Activated T-cell treated with anti-CD3 and anti-CD28 coated beads, Interleukin-2, amount 50 U/mL, for 4 hours (primary cell): ENCODE data around the gene GNG4. TPM values are rescaled to one million over a fixed set of nuclear protein-coding genes. Genes with fewer than 3 reads are reported as not detected.
"Not testable (repeated sequence)": the region's sequence is repeated elsewhere in the genome, so short reads cannot be mapped to it uniquely, and the experiment has no call there.

Experiments used
- ATAC-seq, 2 donors: fragments of 200-7000 bp; cut with Tn5 transposase; one replicate each; pipeline ENCODE4 v1.10.0; 2021
- DNase-seq: peaks from one replicate; pipeline ENCODE4 v3.0.0-alpha.2; 2020
- H3K27me3 Mint-ChIP-seq: one replicate; pipeline ENCODE4 v1.8.0; 2021; ENCODE audit warnings: low read depth, mixed read lengths
- H3K36me3 Mint-ChIP-seq: one replicate; pipeline ENCODE4 v1.8.0; 2022; ENCODE audit warnings: mixed read lengths; ENCODE audit not compliant: insufficient read depth
- H3K4me1 Mint-ChIP-seq: one replicate; pipeline ENCODE4 v1.8.0; 2021; ENCODE audit warnings: low read depth, mixed read lengths
- H3K4me3 Mint-ChIP-seq: one replicate; pipeline ENCODE4 v1.8.0; 2021; ENCODE audit warnings: mild to moderate bottlenecking, moderate library complexity, mixed read lengths
- H3K9me3 Mint-ChIP-seq: one replicate; pipeline ENCODE4 v1.8.0; 2021; ENCODE audit warnings: mixed read lengths
- total RNA-seq, 3 donors: library from RNA; stranded (reverse); gene quantifications; one replicate each; pipeline ENCODE4 v1.2.1, GENCODE V29; 2021

GNG4 gene
- total RNA-seq, 3 donors from 2014 or later: 0.26 to 1.4 (median 0.58) TPM

DNA sequence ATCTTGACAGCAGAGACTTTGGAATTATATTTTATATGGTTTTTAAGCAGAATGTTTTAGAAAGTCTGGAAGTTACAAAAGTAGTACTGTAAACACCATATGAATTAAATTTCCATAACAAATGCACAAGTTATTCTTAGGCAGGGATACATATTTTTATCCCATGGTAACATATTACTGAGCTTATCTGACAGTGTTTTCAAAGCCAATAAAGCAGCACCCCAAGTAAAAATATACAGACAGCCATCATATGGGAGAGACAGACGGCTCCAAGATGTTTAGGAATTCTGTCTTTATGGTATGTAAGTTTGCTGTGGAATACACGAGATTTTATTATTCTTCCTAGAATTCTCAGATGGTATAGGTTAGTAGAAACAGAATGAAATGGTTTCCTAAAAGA lies 12.0 kb upstream of the GNG4 start:
- H3K4me1 Mint-ChIP-seq: no peaks in the 10 kb centered on the region
- no peak for DNase-seq
- H3K4me3 Mint-ChIP-seq: no peak overlapping the region
- ATAC-seq: no peak
- no peaks in the 10 kb centered on the region for H3K27me3 Mint-ChIP-seq
- peaks cover 27% of the 10 kb centered on the region for H3K36me3 Mint-ChIP-seq
- no peaks in the 10 kb centered on the region for H3K9me3 Mint-ChIP-seq

DNA sequence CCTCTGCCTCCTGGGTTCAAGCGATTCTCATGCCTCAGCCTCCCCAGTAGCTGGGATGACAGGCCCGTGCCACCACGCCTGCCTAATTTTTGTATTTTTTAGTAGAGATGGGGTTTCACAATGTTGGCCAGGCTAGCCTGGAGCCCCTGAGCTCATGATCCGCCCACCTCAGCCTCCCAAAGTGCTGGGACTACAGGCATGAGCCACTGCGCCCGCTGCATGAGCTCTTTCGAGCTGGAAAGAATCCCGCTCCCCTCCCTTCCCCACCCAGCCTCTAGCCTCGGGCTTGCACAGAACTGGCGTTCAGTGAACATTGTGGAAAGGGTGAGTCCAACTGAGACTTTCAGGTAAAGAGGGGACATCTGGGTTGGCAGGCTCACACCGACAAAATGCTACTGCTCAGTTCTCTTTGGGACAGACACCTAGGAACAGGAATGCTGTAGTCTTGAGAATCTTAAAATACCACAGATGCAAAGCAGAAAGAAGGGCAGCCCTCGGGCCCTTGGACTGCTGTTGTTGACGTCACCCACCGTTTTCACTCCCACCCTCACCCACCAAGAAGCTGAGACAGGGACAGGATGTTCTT lies 9.7 kb upstream of the GNG4 start:
- Mint-ChIP-seq H3K9me3 (peaks cover 6% of the 10 kb centered on the region), H3K27me3 (peaks cover 4% of the 10 kb centered on the region), H3K4me1 (no peaks in the 10 kb centered on the region), H3K4me3 (no peak overlapping the region), H3K36me3 (peaks cover 22% of the 10 kb centered on the region)
- no peak for ATAC-seq
- no peak for DNase-seq

GRCh38 chr1:235657747-235658526 lies 8.4 kb upstream of the GNG4 start:
- Mint-ChIP-seq H3K27me3 (peaks cover 15% of the 10 kb centered on the region), H3K4me1 (no peaks in the 10 kb centered on the region), H3K36me3 (peaks cover 16% of the 10 kb centered on the region), H3K9me3 (peaks cover 11% of the 10 kb centered on the region), H3K4me3 (no peak overlapping the region)
- DNase-seq: no peak
- no peak for ATAC-seq

DNA sequence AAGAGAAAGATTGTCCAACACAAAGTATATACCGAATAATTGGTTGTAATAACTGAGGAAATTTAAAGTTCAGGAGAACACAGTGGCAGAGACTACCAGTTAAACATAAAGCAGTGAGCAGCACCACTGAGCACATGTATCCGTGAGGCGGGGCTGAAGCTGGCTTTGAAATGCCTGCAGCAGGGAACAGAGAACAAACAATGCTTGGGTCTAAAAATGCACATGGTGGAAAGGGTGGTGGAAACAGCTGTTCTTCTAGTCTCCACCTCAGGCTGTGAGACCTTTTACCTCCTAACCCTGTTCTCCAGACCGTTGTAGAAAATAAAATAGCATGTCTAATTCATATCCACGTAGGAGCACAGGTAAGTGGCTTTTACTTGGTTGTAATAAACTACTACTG lies 7.7 kb upstream of the GNG4 start:
- Mint-ChIP-seq H3K9me3 (peaks cover 11% of the 10 kb centered on the region), H3K36me3 (peaks cover 12% of the 10 kb centered on the region), H3K27me3 (peaks cover 22% of the 10 kb centered on the region), H3K4me1 (no peaks in the 10 kb centered on the region), H3K4me3 (no peak overlapping the region)
- DNase-seq (no peak), ATAC-seq (no peak)

GRCh38 chr1:235652364-235652763 lies 2.8 kb upstream of the GNG4 start:
- Mint-ChIP-seq H3K27me3 (peaks cover 56% of the 10 kb centered on the region), H3K9me3 (peaks cover 14% of the 10 kb centered on the region), H3K4me1 (peaks cover 14% of the 10 kb centered on the region), H3K4me3 (no peak overlapping the region), H3K36me3 (peaks cover 3% of the 10 kb centered on the region)
- no peak for DNase-seq
- ATAC-seq: no peak

GRCh38 chr1:235651170-235651806 lies 1.7 kb upstream of the GNG4 start:
- peaks cover 14% of the 10 kb centered on the region for H3K4me1 Mint-ChIP-seq
- peaks cover 14% of the 10 kb centered on the region for H3K9me3 Mint-ChIP-seq
- no peak for ATAC-seq
- no peak for DNase-seq
- peaks cover 56% of the 10 kb centered on the region for H3K27me3 Mint-ChIP-seq
- H3K4me3 Mint-ChIP-seq: peak overlapping the region; percentile 71
- no peaks in the 10 kb centered on the region for H3K36me3 Mint-ChIP-seq

DNA sequence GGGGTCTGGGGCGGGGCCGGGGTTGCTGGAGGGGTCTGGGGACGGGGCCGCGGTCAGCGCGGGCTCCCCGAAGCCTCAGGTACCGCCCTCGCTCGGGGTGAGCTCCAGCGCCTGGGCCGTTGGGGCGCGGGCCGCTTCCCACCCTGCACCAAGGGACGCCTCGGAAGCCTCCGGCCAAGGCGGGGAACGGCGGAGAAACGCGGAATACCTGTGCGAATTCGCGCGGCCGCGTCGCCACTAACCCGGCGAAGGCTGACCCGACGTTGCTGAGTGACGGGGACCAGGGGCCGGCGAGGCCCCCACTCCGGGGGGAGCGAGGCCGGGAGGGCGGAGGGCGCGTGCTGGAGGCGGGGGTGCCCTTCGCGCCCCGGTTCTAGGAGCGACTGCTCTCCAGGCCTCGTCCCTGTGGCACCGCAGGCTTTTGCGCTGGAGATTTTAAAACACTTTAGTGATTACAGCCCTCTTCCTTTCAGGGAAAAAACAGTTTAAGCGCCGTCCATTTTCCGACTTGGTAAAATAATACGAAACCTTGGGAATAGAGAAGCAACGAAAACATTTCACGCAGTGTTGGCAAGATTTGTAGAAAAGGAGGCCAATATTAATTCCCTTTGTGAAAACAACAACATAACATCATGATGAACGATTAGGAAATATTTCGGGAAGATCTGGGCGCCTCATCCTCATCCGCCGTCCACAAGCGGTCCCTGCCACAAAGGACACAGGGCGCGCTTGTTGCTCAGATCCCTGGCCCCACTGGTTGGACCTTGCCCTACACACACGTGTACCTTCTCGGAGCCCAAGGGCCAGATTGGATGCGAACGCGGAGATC lies 971 bp upstream of the GNG4 start:
- peaks cover 58% of the 10 kb centered on the region for H3K27me3 Mint-ChIP-seq
- DNase-seq (no peak), ATAC-seq (no peak)
- no peaks in the 10 kb centered on the region for H3K36me3 Mint-ChIP-seq
- H3K4me1 Mint-ChIP-seq: peaks cover 14% of the 10 kb centered on the region
- peak overlapping the region; percentile 71 for H3K4me3 Mint-ChIP-seq
- peaks cover 14% of the 10 kb centered on the region for H3K9me3 Mint-ChIP-seq

DNA sequence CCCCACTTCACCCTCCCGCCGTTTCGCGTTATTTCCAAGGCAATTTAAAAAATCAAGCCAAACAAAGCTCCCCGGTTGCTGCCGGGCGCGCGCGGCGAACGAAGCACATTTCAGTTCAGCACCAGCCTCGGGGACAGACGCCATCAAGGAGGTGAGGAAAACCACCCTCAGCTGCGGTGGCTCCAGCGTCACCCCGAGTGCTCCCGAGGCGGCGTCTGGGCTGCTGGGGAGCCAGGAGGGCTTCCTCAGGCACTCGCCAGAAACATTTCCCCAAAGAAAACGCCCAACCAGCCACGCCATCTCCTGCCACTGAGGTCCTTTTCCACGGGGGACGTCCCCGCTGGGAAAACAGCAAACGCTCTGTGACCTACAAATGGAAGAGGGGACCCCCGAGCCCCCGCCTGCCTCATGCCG lies 623 bp downstream of the GNG4 start:
- Mint-ChIP-seq H3K4me3 (peak overlapping the region; percentile 81), H3K9me3 (peaks cover 5% of the 10 kb centered on the region), H3K27me3 (peaks cover 51% of the 10 kb centered on the region)

GRCh38 chr1:235648407-235648907 lies 1.1 kb downstream of the GNG4 start:
- peaks cover 3% of the 10 kb centered on the region for H3K9me3 Mint-ChIP-seq
- H3K27me3 Mint-ChIP-seq: peaks cover 49% of the 10 kb centered on the region
- ATAC-seq: peak in 1 of 2 donors; percentile 8
- no peaks in the 10 kb centered on the region for H3K36me3 Mint-ChIP-seq
- H3K4me1 Mint-ChIP-seq: peaks cover 16% of the 10 kb centered on the region
- no peak for DNase-seq
- peak overlapping the region; percentile 81 for H3K4me3 Mint-ChIP-seq

More for the DNA sequence above, 623 bp downstream of the GNG4 start:
- peak; percentile 80 to 81 for ATAC-seq
- peaks cover 16% of the 10 kb centered on the region for H3K4me1 Mint-ChIP-seq
- no peaks in the 10 kb centered on the region for H3K36me3 Mint-ChIP-seq
- DNase-seq: peak; percentile 38

GRCh38 chr1:235647537-235647936 lies 2.0 kb downstream of the GNG4 start:
- not testable (repeated sequence) for H3K4me3 Mint-ChIP-seq, DNase-seq, ATAC-seq, H3K9me3 Mint-ChIP-seq, H3K36me3 Mint-ChIP-seq
- H3K4me1 Mint-ChIP-seq: peaks cover 26% of the 10 kb centered on the region
- H3K27me3 Mint-ChIP-seq: peaks cover 41% of the 10 kb centered on the region

- peaks cover 31% of the 10 kb centered on the region for H3K27me3 Mint-ChIP-seq
- H3K4me3 Mint-ChIP-seq: no peak overlapping the region
- no peak for ATAC-seq
- DNase-seq: no peak
- peaks cover 3% of the 10 kb centered on the region for H3K9me3 Mint-ChIP-seq
- H3K4me1 Mint-ChIP-seq: peaks cover 36% of the 10 kb centered on the region
- H3K36me3 Mint-ChIP-seq: no peaks in the 10 kb centered on the region
Observed at GRCh38 chr1:235646463-235646862, 3.1 kb downstream of the GNG4 start.

DNA sequence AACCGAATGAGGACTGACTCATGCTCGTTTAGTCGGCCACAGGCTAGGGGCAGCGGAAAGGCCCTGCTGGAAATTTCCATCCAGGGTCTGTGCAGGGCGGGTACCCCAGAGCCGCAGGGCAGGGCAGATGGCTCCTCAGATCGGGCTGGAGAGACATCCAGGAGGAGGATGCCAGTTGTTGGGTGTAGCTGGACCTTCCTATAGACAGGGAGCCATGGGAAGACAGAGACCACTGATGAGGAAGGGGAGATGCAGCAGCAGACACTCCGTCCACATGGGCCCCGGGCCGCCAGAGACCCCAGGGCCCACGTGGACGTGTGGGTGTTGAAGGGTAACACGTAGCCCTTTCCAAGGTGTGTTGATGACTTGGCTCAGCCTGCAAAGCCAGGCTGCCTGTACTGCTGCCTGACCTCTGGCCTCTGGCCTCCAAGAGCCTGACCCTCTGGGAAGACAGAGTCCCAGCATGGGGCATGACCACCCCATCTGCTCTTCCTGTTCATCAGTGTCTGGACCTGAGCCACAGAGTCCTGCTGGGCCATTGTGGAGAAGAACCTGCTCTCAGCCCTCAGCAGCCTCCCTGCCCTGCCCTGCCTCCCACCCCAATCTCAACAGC lies 4.8 kb downstream of the GNG4 start:
- DNase-seq (no peak), ATAC-seq (no peak)
- H3K4me1 Mint-ChIP-seq: peaks cover 33% of the 10 kb centered on the region
- no peaks in the 10 kb centered on the region for H3K36me3 Mint-ChIP-seq
- peaks cover 21% of the 10 kb centered on the region for H3K27me3 Mint-ChIP-seq
- H3K4me3 Mint-ChIP-seq: no peak overlapping the region
- H3K9me3 Mint-ChIP-seq: no peaks in the 10 kb centered on the region

DNA sequence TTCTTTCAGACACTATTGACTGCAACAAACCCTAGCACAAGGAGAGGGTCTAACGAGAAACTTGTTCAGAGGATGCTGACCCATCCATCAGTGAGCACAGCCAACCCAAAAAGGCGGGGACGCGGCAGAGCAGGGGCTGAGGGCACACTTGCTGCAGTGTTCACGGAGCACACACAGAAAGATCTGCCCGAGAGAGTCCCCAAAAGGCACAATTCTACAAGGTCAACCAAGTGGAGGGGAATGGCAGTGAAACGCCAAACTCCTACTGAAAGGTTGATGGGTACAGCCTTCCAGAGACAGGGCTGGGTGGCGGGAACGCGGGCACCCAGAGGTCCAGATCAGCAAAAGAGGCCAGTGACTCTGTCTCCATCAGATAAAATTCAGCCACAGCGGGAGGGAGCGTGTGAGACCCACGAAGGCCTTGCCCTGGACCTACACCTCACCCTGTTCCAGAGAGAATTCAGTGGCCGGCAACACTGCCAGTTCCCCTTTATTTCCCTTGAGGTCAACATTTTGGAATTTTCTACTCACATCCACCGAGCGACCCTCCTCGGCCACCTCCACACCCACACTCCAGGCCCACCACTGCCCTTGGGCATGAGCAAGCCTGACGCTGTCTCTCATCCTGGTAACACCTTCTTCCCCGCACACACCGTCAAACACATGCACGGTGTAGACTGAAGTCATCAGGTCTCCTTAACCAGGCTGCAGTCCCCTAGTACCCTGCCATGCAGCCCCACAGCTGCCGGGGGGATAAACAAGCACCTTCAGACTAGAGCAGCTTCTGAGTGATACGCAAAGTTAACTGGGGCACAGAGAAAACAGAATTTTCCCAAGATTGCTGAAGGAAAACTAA lies 5.5 kb downstream of the GNG4 start:
- Mint-ChIP-seq H3K9me3 (no peaks in the 10 kb centered on the region), H3K27me3 (peaks cover 21% of the 10 kb centered on the region), H3K36me3 (no peaks in the 10 kb centered on the region), H3K4me1 (peaks cover 33% of the 10 kb centered on the region), H3K4me3 (no peak overlapping the region)
- ATAC-seq (no peak), DNase-seq (no peak)
